Neural cell (in vitro differentiated cells): ENCODE measurements around the gene ITGB6.

Experiments used
- CTCF ChIP-seq: fragments of 450-650 bp; IDR thresholded peaks from 2 replicates; pipeline ENCODE4 v1.5.1; 2014; ENCODE audit warnings: antibody characterized with exemption, mild to moderate bottlenecking, moderate library complexity; ENCODE audit not compliant: poor library complexity, severe bottlenecking
- POLR2AphosphoS5 ChIP-seq: IDR thresholded peaks from 2 replicates; pipeline ENCODE4 v1.6.1; 2012
- SMC3 ChIP-seq: fragments of 450-650 bp; conservative IDR thresholded peaks from 2 replicates; pipeline ENCODE4 v1.6.1; 2014; ENCODE audit warnings: antibody characterized with exemption, mild to moderate bottlenecking, moderate library complexity; ENCODE audit not compliant: poor library complexity

- TF ChIP-seq CTCF (no peak), POLR2AphosphoS5 (no peak), SMC3 (no peak)
These were observed 25.8 kb downstream of the ITGB6 start for GRCh38 chr2:160174322-160174721.
